GM23338 (cell line): Measurements from ENCODE around the gene TREM1.

ENCODE experiments used
- EZH2 ChIP-seq: fragments of 200-600 bp; sonication (generic); IDR thresholded peaks from one replicate; pipeline ENCODE4 v1.8.0; 2017; ENCODE audit warnings: antibody characterized with exemption, mild to moderate bottlenecking, low read depth; ENCODE audit not compliant: unreplicated experiment
- POLR2AphosphoS5 ChIP-seq: IDR thresholded peaks from 2 replicates; pipeline ENCODE4 v1.6.1; 2016; ENCODE audit warnings: antibody characterized with exemption, low read depth
- TF ChIP-seq, protein P1 (sequence below), 2 experiments: fragments of 200-600 bp in 1 of 2; sonication (generic) in 1 of 2; conservative IDR thresholded peaks; 2 replicates each; pipeline versions ENCODE4 v1.5.1 to v1.6.1; 2016 to 2017; ENCODE audit warnings: antibody characterized with exemption in 2 of 2, low read depth in 2 of 2, mild to moderate bottlenecking in 2 of 2, moderate library complexity in 1 of 2

DNA sequence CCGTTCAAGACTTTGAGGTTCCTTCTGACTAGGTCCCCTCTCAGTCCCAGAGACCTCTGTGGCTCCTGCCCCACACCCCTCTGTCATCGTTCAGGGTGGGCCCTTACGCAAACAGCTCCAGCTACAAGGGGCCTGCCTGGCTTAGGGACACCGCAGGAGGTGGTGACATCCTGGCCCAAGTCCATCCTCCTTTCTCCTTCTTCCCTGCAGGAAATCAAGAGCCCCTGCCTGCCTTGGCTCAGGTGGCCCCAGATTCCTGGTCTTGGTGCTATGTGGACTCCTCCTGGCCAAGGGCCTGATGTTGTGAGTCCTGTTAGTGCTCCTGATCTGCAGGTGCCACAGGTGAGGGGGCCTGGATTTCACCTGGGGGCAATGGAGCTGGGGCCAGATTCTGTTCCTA lies 50.2 kb downstream of the TREM1 start:
- TF ChIP-seq, protein P1, sequence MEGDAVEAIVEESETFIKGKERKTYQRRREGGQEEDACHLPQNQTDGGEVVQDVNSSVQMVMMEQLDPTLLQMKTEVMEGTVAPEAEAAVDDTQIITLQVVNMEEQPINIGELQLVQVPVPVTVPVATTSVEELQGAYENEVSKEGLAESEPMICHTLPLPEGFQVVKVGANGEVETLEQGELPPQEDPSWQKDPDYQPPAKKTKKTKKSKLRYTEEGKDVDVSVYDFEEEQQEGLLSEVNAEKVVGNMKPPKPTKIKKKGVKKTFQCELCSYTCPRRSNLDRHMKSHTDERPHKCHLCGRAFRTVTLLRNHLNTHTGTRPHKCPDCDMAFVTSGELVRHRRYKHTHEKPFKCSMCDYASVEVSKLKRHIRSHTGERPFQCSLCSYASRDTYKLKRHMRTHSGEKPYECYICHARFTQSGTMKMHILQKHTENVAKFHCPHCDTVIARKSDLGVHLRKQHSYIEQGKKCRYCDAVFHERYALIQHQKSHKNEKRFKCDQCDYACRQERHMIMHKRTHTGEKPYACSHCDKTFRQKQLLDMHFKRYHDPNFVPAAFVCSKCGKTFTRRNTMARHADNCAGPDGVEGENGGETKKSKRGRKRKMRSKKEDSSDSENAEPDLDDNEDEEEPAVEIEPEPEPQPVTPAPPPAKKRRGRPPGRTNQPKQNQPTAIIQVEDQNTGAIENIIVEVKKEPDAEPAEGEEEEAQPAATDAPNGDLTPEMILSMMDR (conservative IDR thresholded peaks at IDR 0.05; ENCODE audit: low read depth in 2 of 2), result no peak
- TF ChIP-seq EZH2, result no peak
- no peak for TF ChIP-seq POLR2AphosphoS5
